ENCODE measurements around the gene AGER.

AGER gene

DNA sequence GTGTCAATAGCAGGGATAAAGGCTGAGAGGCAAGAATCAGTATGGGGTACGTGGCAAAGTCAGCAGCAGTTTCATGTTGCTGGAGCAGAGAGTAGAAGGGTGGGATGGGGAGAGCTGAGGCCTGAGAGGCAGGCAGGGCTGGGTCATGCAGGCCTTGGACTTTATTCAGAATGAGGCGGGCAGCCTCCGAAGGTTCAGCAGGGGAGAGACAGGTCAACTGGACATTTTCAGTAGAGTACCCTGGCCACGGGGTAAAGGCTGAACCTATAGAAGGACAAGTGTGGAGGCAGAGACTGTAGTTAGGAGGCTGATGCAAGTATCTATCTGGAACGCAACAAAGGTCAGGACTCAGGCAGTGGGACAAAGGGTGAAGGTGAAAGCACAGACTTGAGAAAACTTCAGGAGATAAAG is 26.1 kb upstream of the AGER start:
- H3K4me3 ChIP-seq (ENCODE audit: low read length), result no peak overlapping the region
- no peak for DNase-seq (ENCODE audit: low read depth)
- TF ChIP-seq, protein P1, sequence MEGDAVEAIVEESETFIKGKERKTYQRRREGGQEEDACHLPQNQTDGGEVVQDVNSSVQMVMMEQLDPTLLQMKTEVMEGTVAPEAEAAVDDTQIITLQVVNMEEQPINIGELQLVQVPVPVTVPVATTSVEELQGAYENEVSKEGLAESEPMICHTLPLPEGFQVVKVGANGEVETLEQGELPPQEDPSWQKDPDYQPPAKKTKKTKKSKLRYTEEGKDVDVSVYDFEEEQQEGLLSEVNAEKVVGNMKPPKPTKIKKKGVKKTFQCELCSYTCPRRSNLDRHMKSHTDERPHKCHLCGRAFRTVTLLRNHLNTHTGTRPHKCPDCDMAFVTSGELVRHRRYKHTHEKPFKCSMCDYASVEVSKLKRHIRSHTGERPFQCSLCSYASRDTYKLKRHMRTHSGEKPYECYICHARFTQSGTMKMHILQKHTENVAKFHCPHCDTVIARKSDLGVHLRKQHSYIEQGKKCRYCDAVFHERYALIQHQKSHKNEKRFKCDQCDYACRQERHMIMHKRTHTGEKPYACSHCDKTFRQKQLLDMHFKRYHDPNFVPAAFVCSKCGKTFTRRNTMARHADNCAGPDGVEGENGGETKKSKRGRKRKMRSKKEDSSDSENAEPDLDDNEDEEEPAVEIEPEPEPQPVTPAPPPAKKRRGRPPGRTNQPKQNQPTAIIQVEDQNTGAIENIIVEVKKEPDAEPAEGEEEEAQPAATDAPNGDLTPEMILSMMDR (conservative IDR thresholded peaks at IDR 0.05; ENCODE audit: low read depth, low read length), result no peak

DNA sequence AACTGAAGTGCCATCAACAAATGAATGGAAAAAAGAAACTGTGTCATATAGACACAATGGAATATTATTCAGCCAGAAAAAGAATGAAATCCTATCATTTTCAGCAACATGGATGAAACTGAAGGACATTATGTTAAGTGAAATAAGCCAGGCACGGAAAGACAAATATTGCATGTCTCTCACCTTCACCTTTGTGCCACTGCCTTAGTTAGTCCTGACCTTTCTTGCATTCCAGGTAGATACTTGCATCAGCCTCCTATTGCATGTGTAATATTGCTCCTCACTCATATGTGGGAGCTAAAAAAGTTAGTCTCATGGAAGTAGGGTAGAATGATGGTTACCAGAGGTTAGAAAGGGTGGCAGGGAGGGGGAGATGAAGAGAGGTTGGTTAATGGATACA is 24.9 kb upstream of the AGER start:
- no peak overlapping the region for H3K4me3 ChIP-seq (ENCODE audit: low read length)
- TF ChIP-seq, protein P1 (conservative IDR thresholded peaks at IDR 0.05; ENCODE audit: low read depth, low read length), result no peak
- no peak for DNase-seq (ENCODE audit: low read depth)

DNA sequence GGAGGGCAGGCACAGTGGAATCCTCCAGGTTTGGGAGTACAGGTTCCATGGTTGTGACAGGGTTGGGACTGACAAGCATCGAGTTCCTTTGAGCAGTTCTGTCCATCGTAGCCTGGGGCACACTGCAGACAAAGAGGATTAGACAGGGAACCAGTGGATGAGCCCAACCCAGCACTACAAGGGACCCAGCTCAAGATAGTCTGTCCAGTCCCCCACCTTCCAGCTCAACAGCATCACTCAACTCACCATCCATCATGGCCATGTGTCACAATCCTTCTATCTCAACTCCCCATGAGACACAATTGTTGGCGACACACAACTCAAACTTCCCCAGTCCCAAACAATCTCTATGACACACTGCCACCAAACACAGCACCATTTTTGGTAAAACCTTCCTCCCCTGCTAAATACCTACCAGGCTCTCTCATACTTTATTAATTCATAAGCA is 20.2 kb upstream of the AGER start:
- TF ChIP-seq, protein P1 (conservative IDR thresholded peaks at IDR 0.05; ENCODE audit: low read depth, low read length), result no peak
- DNase-seq (ENCODE audit: low read depth), result no peak
- no peak overlapping the region for H3K4me3 ChIP-seq (ENCODE audit: low read length)

DNA sequence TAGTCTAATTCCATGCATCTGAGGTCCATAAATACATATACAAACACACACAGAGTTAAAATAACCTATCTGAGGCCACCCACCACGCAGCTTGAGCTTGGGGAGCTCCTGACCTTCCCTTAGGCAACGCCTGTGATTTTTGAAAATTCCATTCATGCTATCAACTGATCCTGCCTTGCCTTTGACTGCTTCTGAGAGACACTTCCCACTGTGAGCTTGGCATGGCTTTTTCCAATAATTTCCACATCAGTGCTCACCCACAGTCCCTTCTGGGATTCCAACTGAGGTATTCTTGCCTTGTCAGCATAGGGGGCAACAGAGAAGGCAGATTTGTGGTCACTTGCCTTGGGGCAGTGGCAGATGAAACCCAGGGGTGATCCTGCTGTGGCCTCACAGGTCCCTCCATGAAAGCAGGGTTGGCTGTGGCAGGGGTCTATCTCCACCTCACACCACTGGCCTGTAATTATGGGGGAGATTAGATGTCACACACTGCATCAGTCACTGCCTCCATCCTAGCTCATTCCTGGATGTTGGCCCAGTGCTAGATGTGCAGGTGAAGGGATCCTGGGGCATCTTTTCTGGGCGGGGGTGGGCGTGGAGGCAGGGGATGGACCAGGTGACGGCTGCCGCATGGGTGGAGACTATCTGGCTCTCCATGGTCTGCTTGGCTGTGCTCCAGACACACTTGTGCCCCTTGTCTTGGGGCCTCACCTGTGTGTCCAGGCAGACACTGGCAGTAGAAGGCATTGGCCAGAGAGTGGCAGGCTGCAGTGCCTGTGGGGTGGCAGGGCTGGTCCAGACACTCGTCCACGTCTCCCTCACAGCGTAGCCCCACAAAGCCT is 19.6 kb upstream of the AGER start:
- no peak overlapping the region for H3K4me3 ChIP-seq (ENCODE audit: low read length)
- DNase-seq (ENCODE audit: low read depth), result no peak
- TF ChIP-seq, protein P1 (conservative IDR thresholded peaks at IDR 0.05; ENCODE audit: low read depth, low read length), result no peak

DNA sequence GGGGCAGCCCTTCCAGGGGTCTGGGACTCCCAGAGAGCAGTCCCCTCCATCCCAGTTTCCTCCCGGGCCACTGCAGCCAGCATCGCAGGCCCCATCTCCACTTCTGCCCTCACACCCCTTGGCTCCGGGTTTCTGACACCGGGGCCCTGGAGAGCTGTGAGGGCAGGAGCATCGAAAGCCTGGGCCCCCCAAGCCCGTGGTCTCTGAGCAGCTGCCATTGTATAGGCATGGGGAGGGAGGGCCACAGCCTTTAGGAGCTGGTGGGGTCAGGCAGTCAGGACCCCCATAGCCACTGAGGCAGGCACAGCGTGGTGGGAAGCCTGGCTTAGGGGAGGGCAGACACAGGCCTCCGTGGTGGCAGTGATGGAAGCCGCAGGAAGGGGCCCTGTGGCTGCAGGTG is 18.1 kb upstream of the AGER start:
- no peak overlapping the region for H3K4me3 ChIP-seq (ENCODE audit: low read length)
- TF ChIP-seq, protein P1 (conservative IDR thresholded peaks at IDR 0.05; ENCODE audit: low read depth, low read length), result no peak
- DNase-seq (ENCODE audit: low read depth), result no peak

DNA sequence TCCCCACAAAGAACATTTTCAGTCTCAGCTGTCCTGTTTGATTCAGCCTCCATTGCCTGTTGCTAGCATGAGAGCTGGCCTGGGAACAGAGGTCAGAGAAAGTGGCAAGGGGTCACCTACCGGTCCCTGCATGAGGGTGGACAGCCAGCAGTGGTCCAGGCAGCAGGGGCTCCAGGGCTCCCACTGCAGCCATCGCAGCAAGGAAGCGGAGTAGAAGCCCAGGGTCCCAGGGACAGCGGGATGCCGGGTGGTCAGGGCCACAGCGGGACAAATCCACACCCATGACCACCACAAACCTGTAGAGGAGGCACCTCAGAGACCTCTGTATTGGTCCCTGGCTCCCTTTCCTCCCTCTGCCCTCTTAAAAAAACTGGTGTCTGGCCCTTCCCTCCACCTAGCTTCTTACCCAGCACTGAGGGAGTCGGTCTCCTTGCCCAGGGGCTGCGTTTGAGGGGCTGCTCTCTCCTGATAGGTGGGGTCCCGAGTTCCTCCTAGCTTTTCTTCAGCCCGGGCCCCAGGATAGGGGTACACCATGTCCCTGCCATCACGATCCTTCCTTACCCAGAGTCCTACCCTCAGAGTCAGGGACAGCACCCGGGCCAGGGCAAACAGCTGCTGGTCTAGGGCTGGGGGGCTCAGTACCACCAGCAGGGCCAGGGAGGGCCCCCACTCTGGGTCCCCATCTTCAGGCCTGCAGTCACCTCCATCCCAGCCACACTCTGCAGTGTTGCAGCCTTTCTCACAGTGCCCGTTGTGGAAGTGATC is 16.8 kb upstream of the AGER start:
- DNase-seq (ENCODE audit: low read depth), result no peak
- no peak overlapping the region for H3K4me3 ChIP-seq (ENCODE audit: low read length)
- TF ChIP-seq, protein P1 (conservative IDR thresholded peaks at IDR 0.05; ENCODE audit: low read depth, low read length), result no peak

Data from retinal pigment epithelial cell (primary cell).